Activated gamma-delta T cell treated with Interleukin-2 at 50 U/mL for 16 hours (primary cell): ENCODE data around the gene GOLGA8N.

ENCODE experiments used
- DNase-seq: peaks from one replicate; pipeline ENCODE4 v3.0.0-alpha.2; 2020

GOLGA8N gene

DNA sequence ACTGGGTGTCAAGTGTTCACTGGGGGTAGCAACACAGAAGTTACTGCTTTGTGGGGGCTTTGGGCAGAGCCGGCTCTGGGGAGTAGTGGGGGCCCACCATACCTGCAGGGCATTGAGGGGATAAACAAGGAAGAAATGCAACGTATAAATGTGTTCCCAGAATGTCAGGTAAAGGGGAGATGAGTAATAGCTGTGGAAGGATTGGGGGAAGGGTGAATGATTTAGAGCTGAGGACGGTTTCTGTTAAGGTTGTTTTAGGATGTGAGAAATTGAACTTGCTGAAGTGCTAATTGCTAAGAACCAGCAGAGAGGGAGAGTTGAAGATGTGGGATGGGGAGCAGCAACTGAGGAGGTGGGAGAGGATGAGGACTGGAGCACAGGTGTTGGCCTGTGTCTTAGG, 58.9 kb downstream of the GOLGA8N start:
- no peak for DNase-seq

- DNase-seq: no peak
These were observed 62.8 kb downstream of the GOLGA8N start for GRCh38 chr15:32656091-32656490.

GRCh38 chr15:32656496-32656895, 63.2 kb downstream of the GOLGA8N start:
- no peak for DNase-seq
